Hematopoietic multipotent progenitor cell treated with erythropoietin and hydrocortisone succinate and interleukin-3 and kit ligand, for 15 days (in vitro differentiated cells): ENCODE data around the gene NOP10.
A peak's percentile ranks its signal among the peaks of the same experiment; 100 is the strongest.
"Not testable (repeated sequence)": the region's sequence is repeated elsewhere in the genome, so short reads cannot be mapped to it uniquely, and the experiment has no call there.

Experiments
- DNase-seq: peaks from one replicate; pipeline ENCODE4 v3.0.0-alpha.2; 2015; ENCODE audit warnings: low spot score

Gene NOP10

DNA sequence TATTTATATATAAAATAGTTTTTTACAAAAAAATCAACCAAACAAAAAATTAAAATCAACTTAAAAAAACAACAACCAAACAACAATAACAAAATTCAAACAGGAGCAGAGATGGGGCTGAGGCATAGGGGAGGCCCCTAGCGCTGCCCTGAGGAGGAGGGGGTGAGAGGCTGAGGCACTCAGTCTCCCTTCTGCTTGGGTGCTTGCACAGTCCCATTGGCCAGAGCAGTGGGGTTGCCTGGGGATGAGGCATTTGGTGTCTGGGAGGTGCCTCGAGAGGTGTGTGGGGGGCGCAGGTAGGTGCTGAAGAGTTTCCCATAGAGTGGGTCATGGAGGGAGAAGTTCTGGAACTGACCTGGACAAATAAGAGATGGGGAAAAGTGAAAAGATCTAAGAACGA is 16.0 kb upstream of the NOP10 start:
- no peak for DNase-seq

DNA sequence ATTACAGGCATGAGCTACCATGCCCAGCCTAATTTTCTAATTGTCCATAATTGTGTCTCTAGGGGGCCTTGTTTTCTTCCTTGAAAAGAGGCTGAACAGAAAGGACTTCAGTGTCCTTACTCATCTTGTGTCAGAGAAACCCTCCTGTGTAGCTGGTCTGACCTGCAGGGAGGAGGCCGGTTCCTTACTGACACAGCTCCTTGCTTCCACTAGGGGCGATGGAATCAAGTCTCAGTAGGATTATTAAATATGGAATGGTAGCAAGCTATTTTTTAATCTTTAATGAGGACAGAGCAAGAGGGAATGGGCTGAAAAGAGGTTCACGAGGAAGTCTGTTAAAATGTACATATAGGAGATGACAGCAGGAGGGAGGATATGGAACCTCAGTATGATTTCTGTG is 15.4 kb upstream of the NOP10 start:
- DNase-seq: no peak

DNA sequence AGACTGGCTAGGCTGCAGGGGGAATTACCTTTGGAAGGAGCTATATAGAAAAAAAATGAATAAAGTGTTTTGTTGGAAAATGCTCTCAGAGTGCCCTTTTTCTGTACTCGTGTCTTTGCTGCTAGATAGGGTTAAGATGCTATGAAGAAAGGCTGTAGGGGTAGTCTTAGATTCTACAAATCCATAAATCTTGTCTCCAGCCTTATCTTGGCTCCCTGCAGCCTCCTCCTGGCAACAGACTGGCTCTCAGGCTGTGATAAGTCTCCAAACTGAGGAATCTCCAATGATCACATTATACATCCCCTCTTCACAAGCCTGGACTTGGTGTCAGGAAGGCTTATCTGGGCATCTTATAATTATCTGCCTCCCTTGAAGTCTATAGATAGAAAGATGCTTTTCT is 14.7 kb upstream of the NOP10 start:
- no peak for DNase-seq

DNA sequence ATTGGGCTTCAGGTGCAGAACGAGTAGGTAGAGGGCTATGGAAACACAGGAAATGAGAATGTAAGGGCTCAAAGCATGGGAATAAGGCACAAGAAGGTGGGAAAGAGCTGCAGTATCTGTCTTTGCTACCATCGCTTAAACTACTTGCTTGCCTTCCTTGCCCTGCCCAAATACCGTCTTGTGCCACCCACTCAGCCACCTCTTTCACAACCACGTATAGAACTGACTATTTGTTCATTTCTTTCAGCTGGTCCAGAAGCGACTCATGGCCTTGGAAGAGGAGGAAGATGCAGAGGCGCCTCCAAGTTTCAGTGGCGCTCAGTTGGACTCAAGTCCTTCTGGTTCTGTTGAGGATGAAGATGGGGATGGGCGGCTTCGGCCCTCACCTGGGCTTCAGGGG is 12.3 kb upstream of the NOP10 start:
- no peak for DNase-seq

DNA sequence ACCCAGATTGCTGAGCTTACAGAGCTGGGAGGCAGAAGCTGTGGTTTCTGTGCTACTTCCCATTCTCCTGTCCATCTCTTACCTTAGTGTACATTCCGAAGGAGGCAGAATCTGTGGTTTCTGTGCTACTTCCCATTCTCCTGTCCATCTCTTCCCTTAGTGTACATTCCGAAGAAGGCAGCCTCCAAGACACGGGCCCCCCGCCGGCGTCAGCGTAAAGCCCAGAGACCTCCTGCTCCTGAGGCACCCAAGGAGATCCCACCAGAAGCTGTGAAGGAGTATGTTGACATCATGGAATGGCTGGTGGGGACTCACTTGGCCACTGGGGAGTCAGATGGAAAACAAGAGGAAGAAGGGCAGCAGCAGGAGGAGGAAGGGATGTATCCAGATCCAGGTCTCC is 11.3 kb upstream of the NOP10 start:
- no peak for DNase-seq

DNA sequence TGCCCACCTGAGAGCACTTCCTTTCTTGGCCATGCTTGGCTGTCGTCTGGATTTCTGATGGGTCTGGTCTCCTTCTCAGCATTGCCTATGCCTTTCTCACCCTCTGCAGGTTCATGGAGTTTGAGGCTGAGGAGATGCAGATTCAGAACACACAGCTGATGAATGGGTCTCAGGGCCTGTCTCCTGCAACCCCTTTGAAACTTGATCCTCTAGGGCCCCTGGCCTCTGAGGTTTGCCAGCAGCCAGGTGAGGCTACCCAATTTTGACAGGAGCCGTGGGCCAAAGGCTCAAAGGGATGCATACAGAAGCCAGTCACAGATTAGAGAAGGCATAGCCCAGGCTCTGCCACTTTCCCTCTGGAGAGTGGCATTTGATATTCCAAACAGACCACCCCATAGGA is 10.7 kb upstream of the NOP10 start:
- no peak for DNase-seq

DNA sequence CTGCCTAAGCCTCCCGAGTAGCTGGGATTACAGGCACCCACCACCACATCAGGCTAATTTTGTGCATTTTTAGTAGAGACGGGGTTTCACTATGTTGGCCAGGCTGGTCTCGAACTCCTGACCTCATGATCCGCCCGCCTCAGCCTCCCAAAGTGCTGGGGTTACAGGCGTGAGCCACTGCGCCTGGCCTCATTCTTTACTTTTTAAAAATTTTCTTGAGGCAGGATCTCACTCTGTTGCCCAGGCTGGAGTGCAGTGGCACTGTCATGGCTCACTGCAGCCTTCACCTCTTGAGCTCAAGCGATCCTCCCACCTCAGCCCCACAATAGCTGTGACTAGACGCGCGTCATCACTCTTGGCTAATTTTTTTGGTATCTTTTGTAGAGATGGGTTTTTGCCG is 10.1 kb upstream of the NOP10 start:
- not testable (repeated sequence) for DNase-seq

DNA sequence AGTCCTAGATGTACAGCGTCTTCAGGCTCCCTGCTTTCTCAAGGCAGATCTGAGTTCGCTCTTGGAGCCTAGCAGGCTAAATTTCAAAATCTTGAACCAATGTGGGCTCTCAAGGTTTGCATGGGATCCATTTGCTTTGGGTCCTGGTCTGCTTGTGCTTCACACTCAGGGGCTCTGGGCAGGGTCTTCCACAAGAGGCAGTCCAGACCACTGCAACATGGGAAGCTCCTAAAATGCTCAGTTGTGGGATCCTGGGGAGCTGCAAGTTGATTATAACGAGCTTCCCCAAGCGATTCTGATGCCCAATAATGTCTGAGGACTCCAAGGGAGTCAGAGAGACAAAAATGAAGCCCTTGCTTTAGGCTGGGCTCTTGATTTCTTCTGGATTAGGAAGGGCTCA is 6.8 kb upstream of the NOP10 start:
- DNase-seq: no peak

DNA sequence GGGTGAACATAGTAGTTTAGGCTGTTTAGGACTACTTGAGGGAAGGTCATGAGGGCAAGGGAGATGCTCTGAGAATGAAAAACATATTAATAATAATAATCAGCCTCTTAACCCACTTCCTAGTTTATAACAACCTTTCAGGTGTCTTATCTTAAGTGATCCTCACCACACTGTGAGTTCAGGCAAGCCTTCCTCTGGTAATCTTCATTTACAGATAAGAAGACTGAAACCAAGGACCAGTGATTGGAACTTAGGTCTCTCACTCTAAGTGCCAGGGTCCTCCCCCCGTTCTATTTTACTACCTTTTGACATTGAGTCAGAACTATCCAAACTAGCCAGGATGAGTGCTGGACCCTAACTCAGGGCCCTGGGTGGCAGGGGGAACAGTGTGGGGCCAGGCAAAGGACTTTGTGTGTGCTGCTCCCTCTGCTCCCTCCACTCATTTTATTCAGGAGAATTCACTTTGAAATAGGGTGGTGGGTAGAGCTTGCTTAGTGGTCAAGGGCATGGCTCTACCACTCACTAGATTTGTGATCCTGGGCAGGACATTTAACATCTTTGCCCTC is 5.9 kb upstream of the NOP10 start:
- no peak for DNase-seq

DNA sequence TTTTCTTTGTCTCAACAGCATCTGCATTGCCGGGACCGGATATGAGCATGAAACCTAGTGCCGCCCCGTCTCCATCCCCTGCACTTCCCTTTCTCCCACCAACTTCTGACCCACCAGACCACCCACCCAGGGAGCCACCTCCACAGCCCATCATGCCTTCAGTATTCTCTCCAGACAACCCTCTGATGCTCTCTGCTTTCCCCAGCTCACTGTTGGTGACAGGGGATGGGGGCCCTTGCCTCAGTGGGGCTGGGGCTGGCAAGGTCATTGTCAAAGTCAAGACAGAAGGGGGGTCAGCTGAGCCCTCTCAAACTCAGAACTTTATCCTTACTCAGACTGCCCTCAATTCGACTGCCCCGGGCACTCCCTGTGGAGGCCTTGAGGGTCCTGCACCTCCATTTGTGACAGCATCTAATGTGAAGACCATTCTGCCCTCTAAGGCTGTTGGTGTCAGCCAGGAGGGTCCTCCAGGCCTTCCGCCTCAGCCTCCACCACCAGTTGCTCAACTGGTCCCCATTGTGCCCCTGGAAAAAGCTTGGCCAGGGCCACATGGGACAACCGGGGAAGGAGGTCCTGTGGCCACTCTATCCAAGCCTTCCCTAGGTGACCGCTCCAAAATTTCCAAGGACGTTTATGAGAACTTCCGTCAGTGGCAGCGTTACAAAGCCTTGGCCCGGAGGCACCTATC is 5.2 kb upstream of the NOP10 start:
- DNase-seq: no peak

DNA sequence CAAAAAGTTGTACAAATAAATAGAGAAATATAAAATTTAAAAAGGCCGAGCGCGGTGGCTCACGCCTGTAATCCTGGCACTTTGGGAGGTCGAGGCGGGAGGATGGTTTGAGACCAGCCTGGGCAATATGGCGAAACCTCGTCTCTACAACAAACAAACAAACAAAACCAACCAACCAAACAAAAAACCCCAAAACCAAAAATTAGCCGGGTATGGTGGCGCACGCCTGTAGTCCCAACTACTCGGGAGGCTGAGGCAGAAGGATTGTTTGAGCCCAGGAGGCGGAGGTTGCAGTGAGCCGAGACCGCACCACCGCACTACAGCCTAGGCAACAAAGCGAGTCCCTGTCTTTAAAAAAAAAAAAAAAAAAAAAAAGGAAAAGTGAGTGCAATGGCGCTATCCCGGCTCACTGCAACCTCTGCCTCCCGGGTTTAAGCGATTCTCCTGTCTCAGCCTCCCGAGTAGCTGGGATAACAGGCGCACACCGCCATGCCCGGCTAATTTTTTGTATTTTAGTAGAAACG is 661 bp downstream of the NOP10 start:
- DNase-seq: not testable (repeated sequence)

DNA sequence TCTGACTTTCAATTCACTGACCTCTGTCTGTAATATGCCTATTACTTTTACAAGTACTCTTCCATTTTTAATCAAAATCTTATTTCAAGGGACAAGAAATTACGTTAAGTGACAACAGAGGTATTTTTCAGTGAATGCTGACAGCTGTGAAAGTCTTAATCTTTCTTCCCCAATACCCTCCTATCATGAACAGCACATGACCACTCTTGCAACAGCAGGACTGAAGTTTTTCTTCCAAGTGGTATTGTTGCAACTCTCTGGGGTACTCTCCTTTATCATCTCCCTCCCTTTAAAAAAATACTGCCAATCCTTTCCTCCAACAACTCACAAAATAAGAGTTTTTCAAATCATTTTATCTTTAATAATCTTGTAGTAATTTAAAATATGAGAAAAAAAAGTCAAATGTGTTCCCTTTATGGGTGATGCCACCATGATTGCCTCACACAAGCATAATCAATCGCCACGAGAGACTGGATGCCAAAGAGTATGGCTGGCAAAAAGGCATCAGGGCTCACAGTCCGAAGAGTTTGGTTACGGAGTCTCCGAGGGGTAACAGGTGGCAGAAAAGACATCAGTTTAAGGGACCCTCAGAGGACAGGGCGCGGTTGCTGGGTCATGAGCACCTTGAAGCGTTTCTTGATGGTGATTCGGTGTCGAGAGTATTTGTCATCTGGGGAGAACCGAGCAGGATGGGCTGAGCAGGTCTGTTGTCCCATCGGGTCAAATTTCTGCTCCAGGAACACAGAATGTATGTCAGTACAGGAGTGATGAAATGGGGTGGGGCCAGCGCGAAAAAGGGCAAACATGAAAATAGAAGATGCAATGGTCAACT is 1.3 kb downstream of the NOP10 start:
- DNase-seq: no peak

DNA sequence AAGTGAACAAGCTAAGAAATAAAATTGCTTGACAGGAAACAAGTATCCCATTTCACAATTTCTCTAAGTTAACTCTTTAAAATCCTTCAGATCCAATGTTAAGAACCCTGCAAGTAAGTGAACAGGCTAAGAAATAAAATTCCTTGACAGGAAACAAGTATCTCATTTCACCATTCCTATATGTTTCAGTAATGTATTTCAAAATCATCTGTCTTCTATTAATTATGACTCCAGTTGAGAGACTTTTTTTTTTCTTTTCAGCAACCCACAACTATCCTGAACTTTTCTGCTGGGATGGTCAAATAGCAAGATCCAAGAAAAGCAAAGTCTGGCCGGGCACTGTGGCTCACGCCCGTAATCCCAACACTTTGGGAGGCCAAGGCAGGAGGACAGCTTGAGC is 3.0 kb downstream of the NOP10 start:
- no peak for DNase-seq

DNA sequence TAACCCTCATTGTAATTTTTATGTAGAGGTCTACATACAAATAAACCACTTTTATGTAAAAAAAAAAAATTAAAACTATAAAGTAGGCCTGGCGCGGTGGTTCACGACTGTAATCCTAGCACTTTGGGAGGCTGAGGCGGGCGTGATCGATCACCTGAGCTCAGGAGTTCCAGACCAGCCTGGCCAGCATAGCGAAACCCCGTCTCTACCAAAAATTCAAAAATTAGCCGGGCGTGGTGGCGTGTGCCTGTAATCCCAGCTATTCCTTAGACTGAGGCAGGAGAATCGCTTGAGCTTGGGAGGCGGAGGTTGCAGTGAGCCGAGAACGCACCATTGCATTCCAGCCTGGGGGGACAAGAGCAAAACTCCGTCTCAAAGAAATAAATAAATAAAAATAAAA is 4.6 kb downstream of the NOP10 start:
- no peak for DNase-seq

DNA sequence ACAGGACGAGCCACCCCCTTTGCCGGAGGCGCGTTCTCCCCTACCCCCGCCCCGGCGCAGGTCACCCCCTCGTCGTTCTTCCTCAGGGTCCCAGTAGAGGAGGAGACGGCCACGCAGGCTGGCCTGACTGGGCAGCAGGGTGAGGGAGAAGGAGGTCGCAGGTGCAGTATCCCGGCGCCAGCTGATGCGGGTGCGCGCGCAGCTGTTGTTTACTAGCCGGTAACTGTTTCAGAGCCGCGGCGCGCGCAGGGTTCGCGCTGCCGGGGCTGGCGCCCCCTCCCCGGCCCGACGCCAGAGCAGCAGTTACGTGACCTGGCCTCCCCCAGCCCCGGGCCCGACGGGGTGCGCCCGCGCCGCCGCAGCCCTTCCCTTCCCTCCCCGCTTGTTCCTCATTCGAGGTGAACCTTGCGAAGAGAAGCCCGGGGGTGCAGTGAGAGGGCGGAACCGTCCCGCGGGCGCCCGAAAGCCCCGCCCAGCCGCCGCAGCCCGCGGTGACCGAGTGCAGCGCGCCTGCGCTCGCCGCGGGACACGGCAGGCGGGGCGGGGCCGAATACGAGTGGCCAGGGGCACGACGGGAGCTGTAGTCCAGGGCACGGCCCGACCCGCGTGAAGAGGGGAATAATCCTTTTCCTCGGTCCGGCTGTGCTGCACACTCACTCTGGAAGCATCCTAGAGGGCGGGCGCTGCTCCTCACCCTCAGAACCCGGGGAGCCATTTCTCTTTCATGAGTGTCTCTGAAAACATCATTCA is 5.2 kb downstream of the NOP10 start, which contains the start of gene SLC12A6:
TSS of gene SLC12A6 (minus strand) at position 225 of the 750 bp plus-strand sequence. CDS start 1,101 bp downstream, outside the sequence.
- DNase-seq: peak; percentile 95

DNA sequence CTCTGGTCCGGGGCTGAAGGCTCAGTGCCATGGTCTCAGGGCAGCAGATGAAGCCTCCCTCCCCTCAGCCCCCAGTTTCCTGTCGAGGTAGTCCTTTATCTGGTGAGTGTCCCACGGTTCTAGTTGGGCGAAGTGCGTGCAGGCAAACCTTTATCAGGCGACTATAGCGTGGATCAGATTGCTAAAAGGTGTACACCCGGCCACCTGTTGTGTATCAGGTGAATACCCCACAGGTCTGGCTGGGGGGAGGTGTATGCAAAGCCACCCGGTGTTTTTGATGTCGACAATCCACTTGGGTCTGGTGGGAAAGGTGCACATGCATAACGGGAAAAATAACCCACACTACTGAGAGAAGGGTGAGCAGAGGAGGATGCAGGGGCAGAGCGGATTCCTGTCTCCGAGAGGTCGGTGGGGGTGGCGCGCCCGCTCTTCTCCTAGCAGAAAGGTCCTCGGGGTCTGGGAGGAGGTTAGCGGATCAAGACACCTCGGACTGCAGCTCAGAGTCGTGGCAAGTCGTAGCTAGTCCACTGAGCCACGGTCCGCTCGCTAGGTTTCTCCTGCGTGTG is 5.9 kb downstream of the NOP10 start:
- DNase-seq: peak; percentile 34

DNA sequence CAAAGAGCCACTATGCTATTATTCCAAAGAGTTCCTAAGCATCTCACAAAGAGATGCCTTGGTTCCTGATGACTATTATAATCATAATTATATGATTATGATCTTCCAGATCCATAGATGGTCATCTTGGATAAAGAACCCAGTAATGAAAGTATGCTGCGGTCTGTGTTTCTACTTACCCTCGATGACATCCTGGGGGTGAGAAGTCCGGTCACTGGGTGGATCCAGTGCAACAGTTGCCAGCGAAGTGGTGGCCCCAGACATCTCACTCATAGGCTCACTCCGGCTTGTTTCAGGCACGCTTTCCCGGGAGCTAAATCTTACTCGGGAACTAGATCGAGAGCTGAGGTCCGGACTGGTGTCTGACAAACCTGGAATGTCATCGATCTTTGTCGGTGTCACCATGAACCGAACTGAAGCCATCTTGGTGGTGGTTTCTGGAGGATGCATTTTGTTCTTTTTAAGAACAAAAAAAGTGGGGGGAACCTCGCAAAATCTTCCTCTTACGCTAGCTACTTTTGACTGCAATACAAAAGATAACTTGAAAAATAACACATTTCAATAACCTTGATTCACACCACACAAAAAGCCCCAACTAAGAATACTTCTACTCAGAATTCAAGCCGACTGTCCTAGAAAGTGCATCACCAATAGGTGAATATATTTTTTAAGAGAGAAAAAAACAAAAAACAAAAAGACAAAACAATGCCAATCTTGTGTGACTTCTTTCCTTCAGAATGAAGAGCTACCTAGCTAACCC is 6.5 kb downstream of the NOP10 start:
- no peak for DNase-seq

DNA sequence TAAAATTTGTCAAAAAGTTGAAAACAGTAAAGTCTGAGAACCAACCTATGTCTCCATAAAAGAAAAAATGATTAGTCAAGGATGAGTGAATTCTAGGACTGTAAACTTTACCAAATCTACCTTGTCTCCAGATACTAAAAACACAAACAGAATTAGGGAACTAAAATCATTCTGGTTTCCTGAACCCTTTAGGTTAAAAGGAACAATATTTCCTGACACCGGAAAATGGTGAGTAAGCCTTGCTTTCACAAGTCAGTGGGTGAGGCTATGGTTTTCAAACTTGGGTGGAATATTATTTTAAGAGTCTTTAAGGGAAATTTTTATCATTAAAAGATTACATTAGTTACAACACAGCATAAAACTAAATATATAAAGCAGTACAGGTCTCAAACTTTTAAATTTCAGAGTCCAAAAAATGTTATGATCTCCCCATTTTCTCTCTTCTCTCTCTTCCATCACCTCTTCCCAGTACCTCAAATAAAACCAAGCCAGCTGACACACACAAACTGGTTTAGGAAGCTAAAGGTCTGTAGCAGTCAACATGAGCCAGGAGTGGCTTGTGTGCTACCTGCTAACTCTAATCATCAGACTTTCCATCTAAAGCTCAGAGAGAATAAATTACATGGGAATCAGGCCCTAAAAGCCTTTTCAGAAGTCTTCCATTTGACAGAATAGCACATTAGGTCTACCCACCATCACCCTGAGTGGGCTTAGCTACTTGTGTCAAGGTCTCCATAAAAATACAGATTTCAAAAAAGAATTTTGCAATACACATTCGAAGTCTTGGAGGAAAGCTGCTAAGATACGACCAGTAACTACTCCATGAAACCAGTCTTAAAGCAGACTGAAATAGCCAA is 7.5 kb downstream of the NOP10 start:
- DNase-seq: peak; percentile 36

DNA sequence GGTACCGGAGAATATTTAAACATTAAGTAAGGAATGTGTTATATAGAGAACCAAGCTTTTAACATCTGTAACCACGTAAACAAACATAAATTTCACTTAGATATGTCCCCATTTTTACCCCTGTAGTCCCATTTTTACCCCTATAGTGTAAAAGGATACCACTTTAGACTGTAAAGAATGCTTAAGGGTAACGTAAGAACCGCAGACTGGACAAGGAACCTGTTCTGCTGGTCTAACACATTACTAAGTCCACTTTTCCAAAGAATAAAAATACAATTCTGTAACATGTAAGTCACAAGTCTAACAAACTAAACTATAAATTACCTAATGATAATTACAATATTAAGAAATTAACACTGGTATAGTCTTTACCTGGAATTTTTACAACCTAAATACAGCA is 8.3 kb downstream of the NOP10 start:
- DNase-seq: no peak

DNA sequence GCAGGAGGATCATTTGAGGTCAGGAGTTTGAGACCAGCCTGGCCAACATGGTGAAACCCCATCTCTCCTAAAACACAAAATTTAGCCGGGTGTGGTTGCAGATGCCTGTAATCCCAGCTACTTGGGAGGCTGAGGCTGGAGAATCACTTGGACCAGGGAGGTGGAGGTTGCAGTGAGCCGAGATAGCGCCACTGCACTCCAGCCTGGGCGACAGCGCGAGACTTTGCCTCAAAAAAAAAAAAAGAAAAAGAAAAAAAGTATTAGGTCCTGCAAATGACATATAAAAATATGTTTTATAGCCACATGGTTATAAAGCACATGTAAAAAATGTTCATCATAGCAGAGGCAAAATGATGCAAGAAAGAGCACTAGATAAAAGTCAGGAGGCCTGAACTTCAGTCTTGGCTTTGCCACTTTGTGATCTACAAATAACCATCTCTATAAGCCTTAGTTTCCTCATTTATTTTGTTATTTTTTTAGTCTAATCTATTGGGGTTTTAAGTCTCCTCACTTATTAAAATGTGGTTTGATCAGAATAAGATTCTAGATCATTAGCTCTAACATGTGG is 10.3 kb downstream of the NOP10 start:
- no peak for DNase-seq
